Amniotic epithelial cell (primary cell): ENCODE data around the gene SPTB.
A peak's percentile ranks its signal among the peaks of the same experiment; 100 is the strongest.
"Not testable (repeated sequence)": the region's sequence is repeated elsewhere in the genome, so short reads cannot be mapped to it uniquely, and the experiment has no call there.

ENCODE experiments used
- DNase-seq: peaks from one replicate; pipeline ENCODE4 v3.0.0-alpha.2; 2010; ENCODE audit warnings: low read depth

The SPTB gene

GRCh38 chr14:64879635-64880220 lies at the start of gene SPTB:
Gene SPTB (minus strand): TSS chr14:64879907. CDS start chr14:64823094, 56,813 bp downstream.
- no peak for DNase-seq

- no peak for DNase-seq
Measured at GRCh38 chr14:64929014-64929359, 49.3 kb upstream of the SPTB start.

GRCh38 chr14:64928239-64929013 lies 48.7 kb upstream of the SPTB start:
- DNase-seq: no peak

DNA sequence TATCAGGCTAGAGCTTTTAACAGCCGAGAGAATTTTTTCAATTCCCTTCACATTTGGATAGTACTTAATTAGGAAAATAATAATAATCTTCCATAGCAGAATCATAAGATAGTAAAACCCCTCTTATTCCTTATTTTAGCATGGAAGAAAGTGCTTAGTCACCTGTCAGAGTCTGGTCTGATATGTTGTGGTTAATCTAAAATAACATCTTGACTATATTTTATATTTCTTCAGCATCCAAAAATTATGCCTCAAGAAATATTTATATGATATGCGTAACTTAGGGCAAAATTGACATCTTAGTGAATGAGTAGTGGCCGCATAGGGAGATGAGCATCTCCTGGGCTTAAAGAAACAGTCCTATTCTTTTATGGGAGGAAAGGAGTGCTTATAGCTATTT lies 47.3 kb upstream of the SPTB start:
- no peak for DNase-seq

DNA sequence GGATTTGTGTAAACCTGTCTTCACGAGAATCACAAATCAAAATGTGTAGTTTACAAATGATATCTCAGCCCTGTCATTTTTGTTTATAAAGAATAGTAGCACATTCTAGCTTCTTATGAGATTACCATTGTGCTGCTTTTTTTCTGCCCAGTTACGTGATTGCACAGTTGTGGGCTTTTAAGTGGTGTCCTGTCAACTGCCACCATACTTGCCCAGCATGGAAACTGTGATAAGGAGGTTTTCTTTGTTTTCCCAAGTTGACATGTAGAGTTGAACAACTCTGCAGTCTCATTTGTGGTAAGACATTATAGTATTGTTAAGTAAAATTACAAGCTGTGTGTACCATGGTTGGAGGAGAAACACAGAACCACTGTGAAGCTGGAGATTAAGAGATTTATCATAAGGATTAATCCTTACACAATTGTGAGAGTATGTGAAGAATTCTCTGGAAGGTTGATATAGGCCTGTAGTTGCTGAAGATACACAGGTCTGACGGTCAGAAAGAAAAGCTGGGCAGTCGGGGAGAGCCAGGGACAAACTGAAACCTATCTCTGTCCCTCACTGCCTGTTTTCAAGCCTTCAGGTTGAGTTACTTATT lies 46.8 kb upstream of the SPTB start:
- DNase-seq: peak; percentile 60

DNA sequence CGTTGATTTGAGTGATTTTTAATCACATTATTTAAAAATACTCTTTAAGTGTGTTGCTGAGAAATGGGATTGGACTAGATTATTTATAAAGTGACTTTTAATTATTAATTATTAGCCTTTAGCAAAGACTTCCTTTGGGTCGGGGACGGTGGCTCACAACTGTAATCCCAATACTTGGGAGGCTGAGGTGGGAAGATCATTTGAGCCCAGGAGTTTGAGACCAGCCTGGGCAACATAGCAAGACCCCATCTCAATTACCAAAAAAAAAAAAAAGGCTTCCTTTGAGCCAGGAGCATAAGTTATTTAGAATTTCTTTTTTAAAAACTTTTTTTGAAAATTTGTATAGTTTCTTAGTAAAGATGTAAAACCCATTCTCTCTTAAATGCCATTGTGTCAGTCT lies 43.3 kb upstream of the SPTB start:
- no peak for DNase-seq

GRCh38 chr14:64920465-64920864 lies 40.8 kb upstream of the SPTB start:
- DNase-seq: no peak

GRCh38 chr14:64919618-64920017 lies 39.9 kb upstream of the SPTB start:
- DNase-seq: no peak

DNA sequence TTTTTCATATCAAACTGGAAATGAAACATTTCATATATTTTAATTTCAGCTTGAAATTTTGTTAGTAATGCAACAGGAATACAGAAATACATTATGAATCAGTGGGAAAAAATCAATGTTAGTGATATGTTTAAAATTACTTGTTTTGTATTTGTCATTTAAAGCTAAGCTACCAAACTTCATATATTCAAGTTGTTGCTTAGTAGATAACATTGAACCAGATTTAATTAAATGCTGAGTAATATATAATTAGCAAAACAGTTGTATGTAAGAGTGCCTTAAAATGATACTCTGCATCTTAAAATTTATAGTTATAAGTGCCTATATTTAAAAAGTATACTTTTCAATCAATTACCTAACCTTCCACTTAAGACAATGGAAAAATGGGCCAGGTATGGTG lies 39.5 kb upstream of the SPTB start:
- no peak for DNase-seq

DNA sequence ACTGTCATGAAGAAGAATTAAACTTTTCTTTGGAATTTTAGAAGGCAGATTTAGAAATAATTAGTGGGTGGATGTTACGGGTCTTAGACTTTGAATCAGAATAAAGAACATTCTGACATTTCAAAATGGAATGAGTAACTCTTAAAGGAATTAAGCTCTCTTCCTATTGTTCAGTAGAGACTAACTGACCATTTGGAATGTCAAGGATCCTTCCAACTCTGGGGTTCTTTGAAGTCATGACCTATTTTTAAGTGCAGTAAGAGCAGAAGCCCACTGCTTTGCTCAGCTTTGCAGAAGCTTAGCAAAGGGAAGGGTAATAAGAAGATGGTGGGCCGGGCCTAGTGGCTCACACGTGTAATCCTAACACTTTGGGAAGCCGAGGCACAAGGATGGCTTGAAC lies 38.5 kb upstream of the SPTB start:
- DNase-seq: peak; percentile 47

- DNase-seq: no peak
Measured at GRCh38 chr14:64915797-64916196, 36.1 kb upstream of the SPTB start.

DNA sequence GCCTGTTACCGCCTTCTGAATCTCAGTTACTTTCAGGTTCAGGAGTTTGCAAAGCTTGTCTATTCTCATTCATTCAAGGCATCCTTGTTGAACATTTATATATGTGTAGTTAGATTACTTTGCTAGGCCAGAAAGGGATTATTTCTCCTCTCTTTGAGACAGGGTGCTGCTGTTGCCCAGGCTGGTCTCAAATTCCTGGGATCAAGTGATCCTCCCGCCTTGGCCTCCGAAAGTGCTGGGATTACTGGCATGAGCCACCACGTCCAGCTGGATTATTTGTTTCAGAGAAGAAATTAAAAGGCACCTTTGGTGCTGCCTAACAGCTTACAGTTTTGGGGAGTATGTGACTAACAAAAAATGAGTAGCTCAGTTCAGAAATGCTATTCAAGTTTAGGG lies 35.3 kb upstream of the SPTB start:
- no peak for DNase-seq

DNA sequence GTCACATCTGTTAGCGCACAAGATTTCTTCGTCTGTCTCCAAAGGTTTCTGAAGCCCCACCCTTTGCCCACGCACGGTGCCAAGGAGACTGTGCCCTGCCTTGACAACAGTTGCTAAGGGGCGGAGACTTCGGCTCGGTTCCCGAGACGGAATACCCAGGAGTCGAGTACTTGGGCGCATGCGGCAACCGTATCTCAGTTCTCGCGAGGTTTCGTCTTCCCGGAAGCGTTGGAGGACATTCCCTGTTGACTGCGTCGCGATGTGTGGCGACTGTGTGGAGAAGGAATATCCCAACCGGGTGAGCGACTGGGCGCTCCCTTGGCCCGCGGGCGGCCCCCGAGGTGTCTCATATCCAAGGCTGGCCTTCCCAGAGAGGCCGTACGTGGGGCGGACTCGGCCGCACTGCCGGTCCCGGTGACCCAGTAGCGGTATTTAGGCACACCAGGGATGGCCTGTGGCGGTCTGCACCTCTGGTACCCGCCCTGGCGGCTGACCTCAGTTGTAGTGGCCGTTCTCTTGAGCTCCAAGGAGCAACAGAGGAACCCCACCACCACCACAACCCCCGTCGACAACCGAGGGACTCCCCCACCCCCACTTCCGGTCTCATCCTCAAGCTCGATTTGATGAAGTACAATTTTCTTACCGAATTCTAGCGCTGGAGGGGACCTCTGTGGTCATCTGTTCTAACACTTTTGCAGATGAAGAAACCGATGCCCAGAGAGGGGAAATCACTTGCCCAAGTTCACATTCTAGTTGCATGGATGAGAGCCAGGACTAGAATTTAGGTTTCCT lies 34.7 kb upstream of the SPTB start, which contains the start of gene CHURC1:
TSS of gene CHURC1 (plus strand) at position 219 of the 792 bp plus-strand sequence. CDS start at position 260, 41 bp downstream.
- DNase-seq: peak; percentile 96

DNA sequence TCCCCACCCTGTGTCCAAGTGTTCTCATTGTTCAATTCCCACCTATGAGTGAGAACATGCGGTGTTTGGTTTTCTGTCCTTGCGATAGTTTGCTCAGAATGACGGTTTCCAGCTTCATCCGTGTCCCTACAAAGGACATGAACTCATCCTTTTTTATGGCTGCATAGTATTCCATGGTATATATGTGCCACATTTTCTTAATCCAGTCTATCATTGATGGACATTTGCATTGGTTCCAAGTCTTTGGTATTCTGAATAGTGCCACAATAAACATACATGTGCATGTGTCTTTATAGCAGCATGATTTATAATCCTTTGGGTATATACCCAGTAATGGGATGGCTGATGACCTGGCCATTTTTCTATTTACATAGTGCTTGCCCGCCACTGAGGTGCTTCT lies 33.8 kb upstream of the SPTB start:
- not testable (repeated sequence) for DNase-seq

DNA sequence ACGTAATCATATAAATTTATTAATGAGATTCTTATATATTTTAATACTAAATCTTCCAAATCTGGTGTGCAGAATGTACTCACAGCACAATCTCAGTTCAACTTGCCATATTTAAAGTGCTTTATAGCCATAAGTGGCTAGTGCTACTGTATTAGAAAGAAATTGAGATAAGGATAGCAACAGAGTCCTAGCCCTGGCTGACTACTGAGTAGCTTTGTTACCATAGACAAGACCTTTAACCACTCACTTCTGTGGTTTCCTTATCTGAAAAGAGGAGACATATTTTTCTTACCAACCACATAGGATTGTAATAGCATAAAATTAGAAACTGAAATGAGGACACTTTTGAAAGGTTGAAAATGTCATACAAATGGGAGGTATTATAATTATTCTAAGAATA lies 32.6 kb upstream of the SPTB start:
- peak; percentile 80 for DNase-seq

GRCh38 chr14:64910847-64911495 lies 31.3 kb upstream of the SPTB start:
- DNase-seq: peak; percentile 40

- DNase-seq: peak; percentile 22
Measured at GRCh38 chr14:64906022-64906421, 26.3 kb upstream of the SPTB start.

GRCh38 chr14:64899958-64900357 lies 20.3 kb upstream of the SPTB start:
- peak; percentile 94 for DNase-seq

GRCh38 chr14:64891839-64892375 lies 12.2 kb upstream of the SPTB start:
- DNase-seq: peak; percentile 70

DNA sequence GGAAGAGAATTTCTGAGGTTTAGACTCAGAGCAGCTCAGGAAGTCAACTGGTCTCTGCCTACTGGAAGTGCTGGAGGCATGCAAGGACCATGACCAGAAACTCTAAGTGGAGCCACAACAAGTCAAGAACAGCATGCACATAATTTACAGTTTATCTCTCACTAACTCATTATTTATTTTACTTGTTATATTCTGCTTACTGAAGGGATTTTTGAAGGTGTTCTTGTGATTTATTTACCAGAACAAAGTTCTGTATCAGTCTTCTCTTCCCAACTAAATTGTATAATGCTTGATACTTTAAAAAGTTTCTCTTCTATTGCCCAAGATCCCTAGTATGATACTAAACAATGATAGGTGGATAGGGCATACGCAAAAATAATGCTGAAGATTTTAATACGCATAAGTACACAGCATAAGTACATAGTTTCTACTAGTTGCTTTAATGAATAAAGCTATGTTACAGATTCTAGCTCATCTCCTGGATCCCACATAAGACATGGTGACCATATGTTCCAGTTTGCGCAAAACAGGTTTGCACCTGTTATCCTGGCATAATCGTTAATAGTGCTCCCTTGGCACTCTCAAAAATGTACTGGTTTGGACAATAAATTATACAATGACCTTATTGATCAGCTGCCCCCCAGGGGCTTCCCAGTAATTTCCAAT lies 11.6 kb upstream of the SPTB start:
- DNase-seq: no peak

- DNase-seq: no peak
Measured at GRCh38 chr14:64889352-64889751, 9.6 kb upstream of the SPTB start.
